ENCODE data around the gene NME5. TPM values are rescaled to one million over a fixed set of nuclear protein-coding genes. Genes with fewer than 3 reads are reported as not detected.

The NME5 gene
- total and polyA plus RNA-seq, 2 of the 8 experiments (the other 6 are each of a cell fraction or from before 2014, with no cell fraction given): 0.48 to 0.89 TPM

GRCh38 chr5:138115254-138115653 is 24.0 kb downstream of the NME5 start (continued):
- TF ChIP-seq CHD7 (IDR thresholded peaks at IDR 0.05; ENCODE audit: insufficient replicate concordance, low read length) (no peak), TBP (IDR thresholded peaks at IDR 0.05; ENCODE audit: low read depth, low read length) (no peak), CEBPB (IDR thresholded peaks at IDR 0.05; ENCODE audit: low read depth, low read length) (no peak), KDM5A (IDR thresholded peaks at IDR 0.05; ENCODE audit: low read length) (no peak), TCF12 (IDR thresholded peaks at IDR 0.05; ENCODE audit: low read depth, low read length) (no peak), POU5F1 (IDR thresholded peaks at IDR 0.05; ENCODE audit: low read depth, low read length) (no peak), ATF2 (IDR thresholded peaks at IDR 0.05; ENCODE audit: low read length) (no peak), HDAC6 (IDR thresholded peaks at IDR 0.05; ENCODE audit: low read depth, low read length) (no peak), RFX5 (IDR thresholded peaks at IDR 0.05; ENCODE audit: borderline replicate concordance, low read depth, low read length) (no peak), MAFK (IDR thresholded peaks at IDR 0.05; ENCODE audit: low read depth, low read length) (no peak)

Measured in H1 (cell line).